DND-41 (cell line): ENCODE results near the gene CORT.
"Not testable (repeated sequence)": the region's sequence is repeated elsewhere in the genome, so short reads cannot be mapped to it uniquely, and the experiment has no call there.

Source experiments
- ATAC-seq: fragments of 200-7000 bp; cut with Tn5 transposase; 3 replicates; pipeline ENCODE4 v1.9.1; 2021; ENCODE audit warnings: low read depth; ENCODE audit not compliant: insufficient read depth
- DNase-seq: peaks from one replicate; pipeline ENCODE4 v3.0.0-alpha.2; 2020
- H2AFZ ChIP-seq: 2 replicates; pipeline ENCODE4 v1.6.0; 2012; ENCODE audit warnings: low read depth, low read length
- H3K27ac ChIP-seq: 2 replicates; pipeline ENCODE4 v1.5.1; 2012; ENCODE audit warnings: low read length, inconsistent platforms
- H3K27me3 ChIP-seq: fragments of 200-600 bp; sonication (generic); 2 replicates; pipeline ENCODE4 v1.6.0; 2012; ENCODE audit warnings: low read length, mild to moderate bottlenecking, inconsistent platforms; ENCODE audit not compliant: insufficient read depth, poor library complexity
- H3K36me3 ChIP-seq: 2 replicates; pipeline ENCODE4 v1.5.1; 2012; ENCODE audit warnings: low read length, inconsistent platforms; ENCODE audit not compliant: insufficient read depth
- H3K4me1 ChIP-seq: 2 replicates; pipeline ENCODE4 v1.5.1; 2012; ENCODE audit warnings: mild to moderate bottlenecking, low read length; ENCODE audit not compliant: insufficient read depth
- H3K4me2 ChIP-seq: 2 replicates; pipeline ENCODE4 v1.6.0; 2012; ENCODE audit warnings: mild to moderate bottlenecking, moderate library complexity, low read length, inconsistent platforms; ENCODE audit not compliant: insufficient read depth
- H3K4me3 ChIP-seq, 2 experiments: fragments of 200-600 bp in 1 of 2; shearing (Covaris generic) in 1 of 2; 2 replicates each; pipeline ENCODE4 v1.5.1; 2012 to 2016; ENCODE audit warnings: inconsistent platforms in 2 of 2, low read length in 2 of 2, mild to moderate bottlenecking in 2 of 2, low read depth in 1 of 2, moderate library complexity in 1 of 2
- H3K79me2 ChIP-seq: 2 replicates; pipeline ENCODE4 v1.6.0; 2012; ENCODE audit warnings: low read length, inconsistent platforms; ENCODE audit not compliant: insufficient read depth
- H3K9ac ChIP-seq: 2 replicates; pipeline ENCODE4 v1.6.0; 2012; ENCODE audit warnings: low read depth, mild to moderate bottlenecking, inconsistent platforms, low read length, moderate library complexity
- H3K9me3 ChIP-seq: 2 replicates; pipeline ENCODE4 v1.5.1; 2012; ENCODE audit warnings: low read length, moderate library complexity, mild to moderate bottlenecking, inconsistent platforms; ENCODE audit not compliant: insufficient read depth, severe bottlenecking
- H4K20me1 ChIP-seq: 2 replicates; pipeline ENCODE4 v1.6.0; 2012; ENCODE audit warnings: low read length; ENCODE audit not compliant: insufficient read depth
- EZH2 ChIP-seq: IDR thresholded peaks from 3 replicates; pipeline ENCODE4 v1.6.1; 2012; ENCODE audit warnings: borderline replicate concordance, low read depth, mild to moderate bottlenecking, moderate library complexity, low read length, inconsistent platforms; ENCODE audit not compliant: severe bottlenecking
- TF ChIP-seq, protein P1 (sequence below): IDR thresholded peaks from 2 replicates; pipeline ENCODE4 v1.5.1; 2012; ENCODE audit warnings: borderline replicate concordance, low read length, moderate library complexity, mild to moderate bottlenecking; ENCODE audit not compliant: poor library complexity, severe bottlenecking; ENCODE audit errors: extremely low read depth

Gene CORT

DNA sequence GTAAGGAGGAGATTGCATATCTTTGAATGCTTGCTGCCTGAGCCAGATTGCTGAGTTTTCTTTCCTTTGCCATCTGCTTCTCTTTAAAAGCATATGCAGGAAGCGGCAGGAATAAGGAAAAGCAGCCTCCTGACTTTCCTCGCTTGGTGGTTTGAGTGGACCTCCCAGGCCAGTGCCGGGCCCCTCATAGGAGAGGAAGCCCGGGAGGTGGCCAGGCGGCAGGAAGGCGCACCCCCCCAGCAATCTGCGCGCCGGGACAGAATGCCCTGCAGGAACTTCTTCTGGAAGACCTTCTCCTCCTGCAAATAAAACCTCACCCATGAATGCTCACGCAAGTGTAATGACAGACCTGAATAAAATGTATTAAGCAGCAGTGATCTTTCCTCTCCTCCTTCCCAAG is 1.5 kb downstream of the CORT start:
- H3K27me3 ChIP-seq = no peaks in the 10 kb centered on the region
- H2AFZ ChIP-seq = no peak overlapping the region
- no peaks in the 10 kb centered on the region for H4K20me1 ChIP-seq
- no peak overlapping the region for H3K27ac ChIP-seq
- no peak for ATAC-seq
- H3K4me1 ChIP-seq = no peaks in the 10 kb centered on the region
- no peak for DNase-seq
- H3K36me3 ChIP-seq = no peaks in the 10 kb centered on the region; the same call in 1 of the 2 replicates
- H3K79me2 ChIP-seq = no peaks in the 10 kb centered on the region
- no peak overlapping the region for H3K4me2 ChIP-seq
- H3K9ac ChIP-seq = no peak overlapping the region
- TF ChIP-seq, protein P1, sequence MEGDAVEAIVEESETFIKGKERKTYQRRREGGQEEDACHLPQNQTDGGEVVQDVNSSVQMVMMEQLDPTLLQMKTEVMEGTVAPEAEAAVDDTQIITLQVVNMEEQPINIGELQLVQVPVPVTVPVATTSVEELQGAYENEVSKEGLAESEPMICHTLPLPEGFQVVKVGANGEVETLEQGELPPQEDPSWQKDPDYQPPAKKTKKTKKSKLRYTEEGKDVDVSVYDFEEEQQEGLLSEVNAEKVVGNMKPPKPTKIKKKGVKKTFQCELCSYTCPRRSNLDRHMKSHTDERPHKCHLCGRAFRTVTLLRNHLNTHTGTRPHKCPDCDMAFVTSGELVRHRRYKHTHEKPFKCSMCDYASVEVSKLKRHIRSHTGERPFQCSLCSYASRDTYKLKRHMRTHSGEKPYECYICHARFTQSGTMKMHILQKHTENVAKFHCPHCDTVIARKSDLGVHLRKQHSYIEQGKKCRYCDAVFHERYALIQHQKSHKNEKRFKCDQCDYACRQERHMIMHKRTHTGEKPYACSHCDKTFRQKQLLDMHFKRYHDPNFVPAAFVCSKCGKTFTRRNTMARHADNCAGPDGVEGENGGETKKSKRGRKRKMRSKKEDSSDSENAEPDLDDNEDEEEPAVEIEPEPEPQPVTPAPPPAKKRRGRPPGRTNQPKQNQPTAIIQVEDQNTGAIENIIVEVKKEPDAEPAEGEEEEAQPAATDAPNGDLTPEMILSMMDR = no peak
- TF ChIP-seq EZH2 = no peak
- H3K4me3 ChIP-seq = no peak overlapping the region
- H3K9me3 ChIP-seq = no peaks in the 10 kb centered on the region

DNA sequence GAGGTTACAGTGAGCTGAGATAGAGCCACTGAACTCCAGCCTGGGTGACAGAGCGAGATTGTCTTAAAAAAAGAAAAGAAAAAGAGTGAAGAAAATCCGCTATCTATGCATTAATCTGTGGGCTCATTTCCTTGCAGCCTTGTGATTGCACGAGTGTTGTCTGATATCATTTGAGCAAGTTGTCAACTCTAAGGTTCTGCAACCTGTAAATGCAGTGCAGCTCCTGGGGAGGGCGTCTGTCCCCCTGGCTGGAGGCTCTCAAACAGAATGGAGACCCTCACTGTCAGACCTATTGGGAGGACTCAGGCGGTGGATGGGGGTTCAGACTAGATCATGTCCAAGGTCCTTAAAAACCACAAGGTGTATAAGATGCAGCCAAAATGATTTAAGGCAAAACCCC is 6.2 kb downstream of the CORT start:
- Histone ChIP-seq H3K9ac (no peak overlapping the region), H3K4me2 (no peak overlapping the region), H2AFZ (no peak overlapping the region), H3K79me2 (no peaks in the 10 kb centered on the region), H3K27me3 (no peaks in the 10 kb centered on the region), H3K36me3 (peaks cover 14% of the 10 kb centered on the region; the same call in 1 of the 2 replicates), H3K9me3 (no peaks in the 10 kb centered on the region), H3K27ac (no peak overlapping the region), H4K20me1 (no peaks in the 10 kb centered on the region), H3K4me3 (no peak overlapping the region), H3K4me1 (no peaks in the 10 kb centered on the region)
- no peak for TF ChIP-seq EZH2
- TF ChIP-seq, protein P1 = no peak
- DNase-seq (no peak), ATAC-seq (no peak)

- Histone ChIP-seq H3K9ac (no peak overlapping the region), H3K36me3 (peaks cover 20% of the 10 kb centered on the region), H3K4me2 (no peak overlapping the region), H3K4me3 (no peak overlapping the region), H3K9me3 (no peaks in the 10 kb centered on the region), H3K79me2 (no peaks in the 10 kb centered on the region), H3K27ac (no peak overlapping the region), H3K27me3 (no peaks in the 10 kb centered on the region), H4K20me1 (no peaks in the 10 kb centered on the region), H2AFZ (no peak overlapping the region), H3K4me1 (no peaks in the 10 kb centered on the region)
- ATAC-seq (no peak), DNase-seq (no peak)
- TF ChIP-seq, protein P1 = no peak
- no peak for TF ChIP-seq EZH2
Measured at GRCh38 chr1:10456661-10457060, 6.8 kb downstream of the CORT start.

DNA sequence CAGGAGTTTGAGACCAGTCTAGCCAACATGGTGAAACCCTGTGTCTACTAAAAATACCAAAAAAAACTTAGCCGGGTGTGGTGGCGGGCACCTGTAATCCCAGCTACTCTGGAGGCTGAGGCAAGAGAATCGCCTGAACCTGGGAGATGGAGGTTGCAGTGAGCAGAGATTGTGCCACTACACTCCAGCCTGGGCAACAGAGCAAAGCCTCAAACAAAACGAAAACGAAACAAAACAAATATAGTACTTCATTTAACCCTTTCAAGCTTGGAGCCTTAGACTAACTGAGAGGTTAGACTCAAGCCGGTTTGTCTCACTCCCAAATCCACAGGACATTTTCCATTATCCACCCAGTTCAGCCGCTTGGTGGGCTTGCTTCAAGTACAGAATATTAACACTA is 7.6 kb downstream of the CORT start:
- not testable (repeated sequence) for H2AFZ ChIP-seq, H3K79me2 ChIP-seq, H3K4me1 ChIP-seq, H3K9ac ChIP-seq, H3K9me3 ChIP-seq, ATAC-seq, H3K27ac ChIP-seq, H3K4me2 ChIP-seq, H3K4me3 ChIP-seq, H4K20me1 ChIP-seq, DNase-seq, H3K27me3 ChIP-seq
- H3K36me3 ChIP-seq = peaks cover 25% of the 10 kb centered on the region
